Measurements from ENCODE around the gene ZNF652. TPM values are rescaled to one million over a fixed set of nuclear protein-coding genes. Genes with fewer than 3 reads are reported as not detected.
"Not testable (repeated sequence)": the region's sequence is repeated elsewhere in the genome, so short reads cannot be mapped to it uniquely, and the experiment has no call there.

ZNF652 gene
- total RNA-seq, 2 experiments from 2014 or later, result 37.7 to 42.6 TPM

DNA sequence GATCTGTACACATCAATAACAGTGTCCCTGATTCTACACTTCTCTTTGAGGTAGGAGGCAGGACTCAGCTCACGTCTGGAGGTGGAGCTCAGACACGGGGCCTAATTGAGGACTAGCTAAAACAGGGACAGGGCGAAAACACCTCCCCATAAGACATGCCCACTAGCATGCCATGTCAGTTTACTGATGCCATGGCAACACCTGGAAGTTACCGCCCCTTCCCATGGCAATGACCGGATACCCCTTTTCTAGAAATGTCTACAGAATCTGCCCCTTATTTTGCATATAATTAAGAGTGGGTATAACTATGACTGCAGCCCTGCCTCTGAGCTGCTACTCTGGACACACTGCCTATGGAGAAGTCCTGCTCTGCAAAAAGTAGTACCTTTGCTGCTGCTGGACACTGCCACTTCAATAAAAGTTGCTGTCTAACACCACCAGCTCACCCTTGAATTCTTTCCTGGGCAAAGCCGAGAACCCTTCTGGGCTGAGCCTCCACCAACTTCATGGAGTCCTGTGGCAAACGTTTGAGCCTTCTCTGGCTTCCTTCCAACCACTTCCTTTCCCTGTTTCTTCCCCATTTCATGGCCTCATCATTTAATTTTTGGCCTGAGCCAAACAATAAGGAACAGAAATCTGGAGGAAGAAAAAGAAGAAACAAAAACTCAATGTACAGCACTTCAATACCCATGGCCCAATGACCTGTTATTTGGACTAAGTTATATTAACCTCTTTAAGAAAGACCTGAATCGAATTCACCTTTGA is 31.6 kb upstream of the ZNF652 start:
- no peak for DNase-seq
- no peaks in the 10 kb centered on the region for H3K9me3 Mint-ChIP-seq
- H3K27me3 Mint-ChIP-seq, result no peaks in the 10 kb centered on the region
- peaks cover 44% of the 10 kb centered on the region for H3K4me1 Mint-ChIP-seq
- ChIA-PET POLR2A (interaction anchor here (0.7 to 0.9 kb wide), 2 partner anchors 35 to 78 kb away, joined by 3 read pairs; no protein-coding TSS in a partner anchor), CTCF (interaction anchor here (0.6 to 1.7 kb wide), 9 partner anchors 7 to 134 kb away, joined by 3 to 13 read pairs (median 5); no protein-coding TSS in a partner anchor)
- H3K36me3 Mint-ChIP-seq (ENCODE audit: low read depth), result no peaks in the 10 kb centered on the region
- no peak overlapping the region for H3K4me3 Mint-ChIP-seq
- peak overlapping the region; percentile 11 for H3K27ac Mint-ChIP-seq

DNA sequence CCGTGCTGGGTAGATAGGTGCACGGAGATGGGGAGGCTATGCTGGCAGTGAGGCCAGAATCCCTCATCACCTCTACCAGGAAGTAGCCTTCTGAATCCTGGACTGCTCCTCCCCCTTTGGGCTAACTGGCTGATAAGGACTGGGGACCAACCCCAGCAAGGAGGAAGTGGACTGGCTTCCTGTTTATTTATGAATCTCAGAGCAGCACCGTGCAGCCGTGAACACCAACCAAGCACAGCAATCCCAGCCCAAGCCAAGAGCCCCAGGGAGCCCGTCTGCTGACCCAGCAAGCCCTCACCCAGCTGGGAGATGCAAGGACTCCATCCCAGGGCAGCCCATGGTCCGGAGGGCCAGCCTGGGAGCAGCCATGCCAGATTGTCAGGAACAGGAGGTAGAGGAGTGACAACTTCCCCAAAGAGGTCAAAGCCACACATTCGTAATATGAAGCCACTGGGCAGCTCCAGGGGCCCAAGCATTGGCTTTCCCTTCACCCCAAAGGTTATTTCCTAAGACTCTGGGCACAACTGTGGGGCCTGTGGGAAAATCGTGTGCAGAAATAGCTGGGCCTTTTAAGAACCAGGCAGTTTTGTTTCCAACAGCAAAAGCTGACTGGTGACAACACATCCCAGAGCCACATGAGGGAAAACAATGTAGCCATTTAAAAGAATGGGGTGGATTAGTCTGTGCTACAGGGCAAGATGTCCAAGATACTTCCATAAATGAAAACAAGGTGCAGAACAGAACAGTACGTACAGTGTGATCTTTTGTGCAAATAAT is 28.7 kb upstream of the ZNF652 start:
- no peaks in the 10 kb centered on the region for H3K36me3 Mint-ChIP-seq (ENCODE audit: low read depth)
- peak overlapping the region; percentile 94 for H3K27ac Mint-ChIP-seq
- ChIA-PET CTCF (interaction anchor here (0.6 to 4.8 kb wide), 7 partner anchors 14 to 75 kb away, joined by 3 to 22 read pairs (median 6); no protein-coding TSS in a partner anchor), POLR2A (interaction anchor here (0.8 to 7.3 kb wide), 6 partner anchors 11 to 199 kb away, joined by 3 to 71 read pairs (median 6); partner anchors contain the start of gene ZNF652)
- H3K9me3 Mint-ChIP-seq, result no peaks in the 10 kb centered on the region
- H3K4me3 Mint-ChIP-seq, result peak overlapping the region; percentile 47
- H3K4me1 Mint-ChIP-seq, result peaks cover 68% of the 10 kb centered on the region
- peak; percentile 35 for DNase-seq
- no peaks in the 10 kb centered on the region for H3K27me3 Mint-ChIP-seq

GRCh38 chr17:49389514-49390347 is 27.7 kb upstream of the ZNF652 start:
- H3K36me3 Mint-ChIP-seq (ENCODE audit: low read depth); H3K9me3 Mint-ChIP-seq; H3K27me3 Mint-ChIP-seq: not testable (repeated sequence)
- Mint-ChIP-seq H3K4me1 (peaks cover 70% of the 10 kb centered on the region), H3K27ac (peak overlapping the region; percentile 94), H3K4me3 (peak overlapping the region; percentile 25)
- POLR2A ChIA-PET, result interaction anchor here (0.6 to 7.3 kb wide), 7 partner anchors 21 to 318 kb away, joined by 3 to 71 read pairs (median 5); partner anchors contain the start of genes SLC35B1 and ZNF652
- CTCF ChIA-PET, result interaction anchor here (0.6 to 4.8 kb wide), 6 partner anchors 9 to 74 kb away, joined by 3 to 22 read pairs (median 8); no protein-coding TSS in a partner anchor
- peak; percentile 31 for DNase-seq

- ChIA-PET CTCF (interaction anchor here (0.6 to 4.8 kb wide), 9 partner anchors 8 to 705 kb away, joined by 3 to 22 read pairs (median 7); no protein-coding TSS in a partner anchor), POLR2A (interaction anchor here (0.6 to 7.3 kb wide), 12 partner anchors 17 to 319 kb away, joined by 3 to 71 read pairs (median 6); partner anchors contain the start of genes PHB1, SLC35B1 and ZNF652)
Observed at GRCh38 chr17:49388692-49389513, 26.9 kb upstream of the ZNF652 start.

GRCh38 chr17:49388290-49388640 is 26.2 kb upstream of the ZNF652 start:
- peak overlapping the region; percentile 57 for H3K4me3 Mint-ChIP-seq
- H3K36me3 Mint-ChIP-seq (ENCODE audit: low read depth), result no peaks in the 10 kb centered on the region
- POLR2A ChIA-PET, result interaction anchor here (1.1 to 7.3 kb wide), 10 partner anchors 17 to 320 kb away, joined by 3 to 71 read pairs (median 6); partner anchors contain the start of genes PHB1, SLC35B1 and ZNF652
- H3K9me3 Mint-ChIP-seq, result no peaks in the 10 kb centered on the region
- CTCF ChIA-PET, result interaction anchor here (0.6 to 4.8 kb wide), 5 partner anchors 19 to 706 kb away, joined by 3 to 22 read pairs (median 13); no protein-coding TSS in a partner anchor
- H3K27me3 Mint-ChIP-seq, result peaks cover 4% of the 10 kb centered on the region
- peaks cover 60% of the 10 kb centered on the region for H3K4me1 Mint-ChIP-seq
- DNase-seq, result peak; percentile 48
- peak overlapping the region; percentile 94 for H3K27ac Mint-ChIP-seq

More at GRCh38 chr17:49388692-49389513, 26.9 kb upstream of the ZNF652 start:
- Mint-ChIP-seq H3K4me3 (peak overlapping the region; percentile 57), H3K27me3 (no peaks in the 10 kb centered on the region), H3K4me1 (peaks cover 65% of the 10 kb centered on the region), H3K36me3 (ENCODE audit: low read depth) (no peaks in the 10 kb centered on the region), H3K9me3 (no peaks in the 10 kb centered on the region), H3K27ac (peak overlapping the region; percentile 94)
- DNase-seq, result no peak

DNA sequence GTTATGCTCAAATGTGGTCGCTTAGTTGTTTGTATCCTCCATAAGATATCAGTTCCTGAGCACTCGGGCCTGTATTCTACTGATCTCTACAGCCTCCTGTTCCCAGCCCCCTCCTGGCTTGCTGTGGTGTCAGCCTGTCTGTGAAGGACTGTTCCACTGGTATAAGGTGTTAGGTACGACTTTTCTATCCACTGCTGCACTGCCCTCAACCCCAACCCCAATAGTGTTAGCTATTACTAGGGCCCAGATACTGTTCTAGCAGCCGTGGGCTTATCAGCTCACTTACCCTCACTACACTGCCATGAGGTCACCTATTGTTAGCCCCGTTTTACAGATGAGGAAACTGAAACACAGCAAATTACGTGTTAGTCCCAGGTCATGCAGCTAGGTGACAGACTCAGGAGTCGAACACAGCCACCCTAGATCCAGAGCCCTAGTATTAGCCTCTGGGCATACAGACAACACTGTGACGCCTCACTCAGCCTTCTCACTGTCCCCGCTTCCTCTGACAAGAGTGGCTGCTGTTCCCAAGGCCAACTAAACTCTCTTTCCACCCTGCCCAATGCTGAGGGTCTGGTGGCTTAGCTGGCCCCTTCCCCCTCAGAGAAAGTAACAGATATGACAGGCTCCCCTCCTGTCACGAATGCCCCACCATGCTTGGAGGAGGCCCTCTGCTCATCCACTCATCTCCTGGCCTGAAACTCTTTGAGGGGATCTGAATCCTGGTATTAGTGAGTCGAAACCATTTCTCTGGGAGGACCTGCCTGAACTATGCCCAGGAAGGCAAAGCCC is 25.6 kb upstream of the ZNF652 start:
- peak; percentile 27 for DNase-seq
- Mint-ChIP-seq H3K27me3 (peaks cover 4% of the 10 kb centered on the region), H3K27ac (peak overlapping the region; percentile 94), H3K4me1 (peaks cover 59% of the 10 kb centered on the region), H3K36me3 (ENCODE audit: low read depth) (no peaks in the 10 kb centered on the region), H3K9me3 (no peaks in the 10 kb centered on the region), H3K4me3 (peak overlapping the region; percentile 57)
- ChIA-PET POLR2A (interaction anchor here (1.0 to 7.3 kb wide), 9 partner anchors 11 to 308 kb away, joined by 3 to 71 read pairs (median 6); partner anchors contain the start of genes PHB1 and ZNF652), CTCF (interaction anchor here (0.6 to 4.8 kb wide), 6 partner anchors 8 to 706 kb away, joined by 3 to 22 read pairs (median 10); no protein-coding TSS in a partner anchor)

GRCh38 chr17:49386373-49386772 is 24.3 kb upstream of the ZNF652 start:
- peaks cover 4% of the 10 kb centered on the region for H3K27me3 Mint-ChIP-seq
- H3K27ac Mint-ChIP-seq, result no peak overlapping the region
- peaks cover 57% of the 10 kb centered on the region for H3K4me1 Mint-ChIP-seq
- no peak for DNase-seq
- ChIA-PET POLR2A (interaction anchor here (3.9 to 7.3 kb wide), 2 partner anchors 17 to 25 kb away, joined by 18 to 71 read pairs; partner anchors contain the start of gene ZNF652), CTCF (interaction anchor here (1.2 to 2.8 kb wide), 2 partner anchors 8 to 18 kb away, joined by 3 to 11 read pairs; no protein-coding TSS in a partner anchor)
- H3K36me3 Mint-ChIP-seq (ENCODE audit: low read depth), result no peaks in the 10 kb centered on the region
- no peak overlapping the region for H3K4me3 Mint-ChIP-seq
- no peaks in the 10 kb centered on the region for H3K9me3 Mint-ChIP-seq

- H3K4me3 Mint-ChIP-seq, result no peak overlapping the region
- no peak for DNase-seq
- peaks cover 4% of the 10 kb centered on the region for H3K27me3 Mint-ChIP-seq
- H3K36me3 Mint-ChIP-seq (ENCODE audit: low read depth), result no peaks in the 10 kb centered on the region
- ChIA-PET POLR2A (interaction anchor here (7.3 kb wide), 1 partner anchor 24 kb away, joined by 71 read pairs; the partner anchor contains the start of gene ZNF652), CTCF (interaction anchor here (2.8 kb wide), 1 partner anchor 16 kb away, joined by 11 read pairs; no protein-coding TSS in a partner anchor)
- peaks cover 43% of the 10 kb centered on the region for H3K4me1 Mint-ChIP-seq
- no peak overlapping the region for H3K27ac Mint-ChIP-seq
- no peaks in the 10 kb centered on the region for H3K9me3 Mint-ChIP-seq
Observed at GRCh38 chr17:49384951-49385350, 22.9 kb upstream of the ZNF652 start.

DNA sequence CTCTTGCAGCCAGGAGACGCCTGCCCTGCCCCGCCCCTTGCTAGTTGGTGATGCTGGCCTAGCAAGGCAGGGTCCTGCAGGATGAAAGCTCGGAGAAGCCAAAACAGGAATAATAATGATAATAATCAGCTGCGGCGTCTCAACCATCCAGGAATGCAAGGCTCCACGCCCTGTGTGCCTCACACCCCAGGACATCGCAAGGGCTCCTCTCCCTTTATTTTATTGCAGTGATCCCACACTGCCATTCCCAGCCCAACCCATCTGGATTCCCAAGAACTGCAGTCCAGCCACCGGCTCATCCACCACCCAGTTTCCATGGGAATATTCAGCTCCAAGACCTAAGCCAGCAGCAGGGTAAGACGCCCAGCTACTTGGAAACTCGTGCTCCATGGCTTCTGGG is 21.0 kb upstream of the ZNF652 start:
- DNase-seq, result no peak
- POLR2A ChIA-PET, result interaction anchor here (0.7 kb wide), 1 partner anchor 21 kb away, joined by 3 read pairs; the partner anchor contains the start of gene ZNF652
- Mint-ChIP-seq H3K27me3 (peaks cover 9% of the 10 kb centered on the region), H3K27ac (no peak overlapping the region), H3K36me3 (ENCODE audit: low read depth) (peaks cover 4% of the 10 kb centered on the region), H3K4me1 (peaks cover 25% of the 10 kb centered on the region), H3K4me3 (no peak overlapping the region), H3K9me3 (peaks cover 7% of the 10 kb centered on the region)
- CTCF ChIA-PET, result interaction anchor here (4.2 kb wide), 1 partner anchor 15 kb away, joined by 19 read pairs; no protein-coding TSS in a partner anchor

DNA sequence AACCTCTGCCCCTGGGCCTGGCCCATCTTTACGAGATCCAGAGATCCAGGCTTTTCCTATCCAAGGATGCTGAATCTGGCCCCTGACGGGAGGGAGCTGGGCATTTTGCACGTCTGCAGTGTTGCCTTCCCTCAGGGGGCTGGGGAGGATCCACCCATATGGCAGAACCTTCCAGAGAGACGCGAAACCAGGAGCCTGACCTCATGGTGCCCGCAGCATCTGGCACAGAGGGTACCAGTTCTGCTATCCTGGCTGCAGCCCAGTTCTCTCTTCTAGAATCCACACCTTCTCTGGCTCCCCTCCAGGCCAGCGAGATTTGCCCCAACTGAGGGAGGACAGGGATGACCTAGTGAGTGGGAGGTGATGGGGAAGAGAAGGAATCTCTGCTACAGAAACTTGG is 20.5 kb upstream of the ZNF652 start:
- Mint-ChIP-seq H3K9me3 (peaks cover 7% of the 10 kb centered on the region), H3K4me1 (peaks cover 20% of the 10 kb centered on the region), H3K27ac (no peak overlapping the region), H3K27me3 (peaks cover 9% of the 10 kb centered on the region), H3K36me3 (ENCODE audit: low read depth) (peaks cover 4% of the 10 kb centered on the region), H3K4me3 (no peak overlapping the region)
- CTCF ChIA-PET, result interaction anchor here (4.2 kb wide), 1 partner anchor 14 kb away, joined by 19 read pairs; no protein-coding TSS in a partner anchor
- POLR2A ChIA-PET, result interaction anchor here (0.7 kb wide), 1 partner anchor 20 kb away, joined by 3 read pairs; the partner anchor contains the start of gene ZNF652
- DNase-seq, result no peak
